Stimulated activated CD8-positive, alpha-beta memory T cell treated with anti-CD3 and anti-CD28 coated beads, Interleukin-15, amount 100 ng/mL, for 4 hours (primary cell): ENCODE data around the gene LACTB.

Experiments
- DNase-seq, 2 donors: peaks; one replicate each; pipeline ENCODE4 v3.0.0-alpha.2; 2020; ENCODE audit warnings: low read depth in 2 of 2

Gene LACTB

DNA sequence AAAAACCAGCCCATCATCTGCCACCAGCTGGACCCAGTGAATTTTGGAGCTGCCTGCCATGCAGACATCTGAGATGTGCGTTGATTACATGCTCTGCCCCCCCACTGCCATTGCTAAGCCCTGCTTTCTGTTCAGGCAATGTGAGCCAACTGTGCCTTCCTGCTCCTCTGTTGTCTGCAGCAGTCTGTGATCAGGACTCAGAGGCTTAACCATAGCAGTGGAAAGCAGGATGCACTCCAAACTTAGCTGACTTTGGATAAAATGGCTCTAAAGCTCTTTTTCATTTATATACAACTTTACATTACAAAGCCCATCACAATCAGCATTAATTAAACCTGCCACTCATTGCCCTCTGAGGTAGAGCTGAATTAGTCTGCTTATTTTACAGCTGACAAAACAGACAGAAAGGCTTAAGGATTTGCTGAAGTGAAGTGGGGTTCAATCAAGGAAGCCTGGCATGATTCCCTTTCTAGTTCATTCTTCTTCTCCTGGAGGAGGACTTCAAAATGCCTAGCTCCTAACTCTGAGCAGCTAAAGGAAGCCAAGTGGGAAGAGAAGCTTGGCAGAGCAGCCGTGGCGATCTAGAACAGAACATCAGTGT lies 51.3 kb downstream of the LACTB start:
- no peak for DNase-seq

DNA sequence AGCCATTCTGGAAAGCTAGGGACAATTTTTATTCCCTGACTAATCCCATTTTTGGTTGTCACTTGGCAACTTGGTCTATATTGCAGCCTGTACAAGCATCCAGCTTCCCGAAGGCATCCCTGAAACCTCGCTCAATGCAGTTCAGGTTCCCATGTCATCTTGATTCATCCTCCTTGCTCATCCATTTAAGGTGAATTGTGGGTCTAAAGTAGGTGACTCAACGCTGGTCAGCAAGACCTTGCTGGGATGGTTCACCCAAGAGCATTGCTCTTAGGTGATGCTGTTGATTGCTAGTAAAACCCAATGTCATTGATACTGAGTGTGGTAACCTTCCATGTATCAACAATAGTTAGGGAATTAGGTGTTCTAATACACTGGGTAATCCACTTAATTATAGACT lies 54.6 kb downstream of the LACTB start:
- no peak for DNase-seq

DNA sequence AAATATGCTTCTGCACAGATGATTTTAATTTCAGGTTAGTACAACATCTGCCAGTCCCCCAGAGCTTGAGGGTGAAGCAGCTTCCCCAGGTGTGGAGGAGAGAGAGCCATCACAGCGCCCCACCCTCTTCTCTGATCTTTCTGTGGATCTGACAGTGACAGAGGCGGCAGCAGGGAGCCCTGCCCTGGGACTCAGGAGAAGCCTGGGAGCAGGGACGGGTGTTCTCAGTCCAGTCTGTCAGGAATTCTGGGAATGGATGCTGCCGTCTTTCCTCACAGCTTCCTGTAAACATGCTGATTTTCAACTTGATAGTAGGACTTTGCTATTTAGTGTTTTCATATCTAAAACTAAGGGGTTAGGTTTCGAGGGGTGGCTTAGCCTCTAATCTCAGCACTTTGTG lies 56.4 kb downstream of the LACTB start:
- no peak for DNase-seq

DNA sequence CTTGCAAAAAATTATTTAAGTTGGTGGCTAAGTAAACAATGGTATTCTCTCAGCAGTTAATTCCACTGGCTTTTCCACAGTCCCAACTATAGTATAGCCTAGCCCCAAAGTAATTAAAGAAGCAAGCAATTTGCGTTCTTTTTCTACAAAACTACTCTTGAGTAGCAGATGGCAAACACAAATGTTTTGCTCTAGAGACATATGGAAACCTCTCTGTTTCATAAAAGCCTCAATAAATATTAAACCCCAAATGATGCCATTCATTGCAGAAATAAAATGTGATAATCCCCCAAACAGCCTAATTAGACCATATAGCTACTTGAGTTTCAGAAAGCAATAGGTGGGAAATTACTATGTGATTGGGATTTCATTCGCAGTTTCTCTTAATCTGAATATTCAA lies 59.1 kb downstream of the LACTB start:
- DNase-seq, result no peak

DNA sequence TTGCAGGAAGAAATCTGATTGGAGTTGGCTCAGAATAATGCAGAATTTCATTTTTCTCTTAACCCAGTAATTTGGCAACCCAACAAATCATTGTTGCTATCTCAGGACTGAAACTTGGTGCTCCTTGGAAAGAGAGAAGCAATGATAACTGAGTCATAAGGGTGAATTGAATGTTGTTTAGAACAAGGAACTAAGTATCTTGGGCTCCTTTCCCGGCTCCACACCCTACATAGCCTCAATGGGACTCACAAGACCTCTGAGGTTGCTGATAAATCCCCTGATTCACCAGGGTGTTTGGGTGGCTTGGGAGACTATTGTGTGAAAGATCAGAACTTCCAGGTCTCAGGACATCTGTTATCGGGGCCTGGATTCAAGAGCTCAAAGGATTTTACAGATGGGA lies 60.0 kb downstream of the LACTB start:
- DNase-seq, result no peak

DNA sequence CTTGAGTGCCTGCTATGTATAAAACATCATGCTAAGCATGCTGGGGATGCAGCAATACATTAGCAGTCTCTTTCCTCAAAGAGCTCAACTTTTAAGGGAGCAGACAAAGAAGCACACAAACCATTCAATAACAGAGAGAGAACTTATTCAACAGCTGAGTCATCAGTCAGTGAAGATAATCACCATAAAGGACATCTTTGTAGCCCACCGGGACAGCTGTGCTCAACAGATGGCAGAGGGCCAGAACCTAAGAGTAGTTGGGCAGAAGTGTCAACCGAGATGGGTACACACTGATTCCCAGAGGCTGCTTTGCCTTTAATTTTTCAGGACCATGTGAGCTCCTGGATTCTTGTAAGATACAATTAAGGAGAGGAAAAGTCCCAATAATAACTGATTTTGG lies 63.5 kb downstream of the LACTB start:
- no peak for DNase-seq

DNA sequence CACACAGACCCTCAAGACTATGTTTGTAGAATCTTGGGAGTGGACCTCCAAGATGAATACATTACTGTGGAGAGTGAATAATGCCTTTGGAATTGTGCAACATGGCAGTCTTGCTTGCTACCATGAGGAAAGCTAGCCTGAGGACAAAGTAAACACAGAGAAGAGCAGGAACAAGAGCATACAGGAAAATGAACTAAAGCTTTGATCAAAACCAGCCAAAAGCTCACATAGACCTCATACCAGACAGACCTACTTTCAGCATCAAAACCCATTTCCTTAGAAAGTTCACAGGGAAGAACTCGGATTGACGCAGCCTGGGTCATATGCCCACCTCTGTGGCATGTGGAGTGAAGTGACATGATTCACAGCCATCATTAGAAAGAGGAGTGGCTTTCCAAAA lies 64.4 kb downstream of the LACTB start:
- no peak for DNase-seq

DNA sequence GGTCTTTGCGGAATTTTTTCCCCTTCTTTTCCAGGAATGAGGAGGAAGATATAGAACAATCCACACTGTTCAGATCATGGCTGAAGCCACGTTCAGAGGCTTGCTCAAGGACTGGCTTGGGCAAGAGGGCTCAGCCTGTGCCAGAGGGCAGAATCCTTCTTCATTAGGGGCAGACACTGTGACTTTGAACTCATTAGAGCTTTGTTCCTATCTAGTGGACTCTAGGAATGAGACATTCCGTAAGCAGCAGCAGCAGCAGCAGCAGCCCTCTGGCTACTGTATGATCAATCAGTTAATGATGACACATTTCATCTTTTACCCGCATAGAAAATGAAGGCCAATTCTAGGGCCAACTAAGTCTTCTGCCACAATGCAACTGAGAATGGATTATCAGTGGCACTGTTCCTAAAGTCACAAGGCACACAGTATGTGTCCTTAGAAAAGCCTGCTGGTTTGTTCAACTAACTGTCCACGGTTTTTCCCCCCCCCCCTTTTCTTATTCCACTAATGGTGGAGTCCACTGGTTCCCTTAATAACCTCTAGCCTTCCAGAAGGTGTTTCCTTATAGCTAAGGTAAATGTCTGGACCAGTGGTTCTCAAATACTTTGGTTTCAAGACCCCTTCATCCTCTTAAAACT lies 66.0 kb downstream of the LACTB start:
- DNase-seq, result no peak

DNA sequence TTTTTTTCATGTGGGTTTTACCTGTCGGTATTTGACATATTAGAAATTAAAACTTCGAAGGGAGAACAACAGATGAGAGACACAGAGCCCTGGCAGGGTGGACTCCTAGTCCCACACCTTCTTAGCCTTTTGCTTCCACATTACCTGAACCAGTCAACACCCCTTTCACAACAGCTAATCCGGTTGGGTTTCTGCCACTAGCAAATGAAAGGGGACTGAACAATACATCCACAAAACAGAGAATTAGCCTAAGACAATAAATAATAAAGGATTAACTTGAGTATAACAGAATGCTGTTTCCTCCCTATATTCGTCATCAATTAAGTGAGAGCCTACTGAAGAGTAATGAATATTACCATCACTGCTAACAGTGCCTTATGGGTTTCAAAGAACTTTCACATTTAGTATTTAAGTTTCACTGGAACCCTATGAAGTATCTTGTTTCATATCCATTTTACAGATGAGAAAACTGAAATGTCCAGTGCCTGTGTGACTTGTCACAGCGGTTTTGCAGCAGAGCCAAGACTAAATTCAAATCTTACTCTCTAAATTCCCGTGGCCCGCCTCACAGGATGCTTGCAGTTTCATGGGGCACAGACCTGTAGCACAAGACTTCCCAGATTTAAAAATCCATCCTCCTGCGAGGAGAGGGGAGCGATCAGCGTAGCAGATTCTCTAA lies 66.7 kb downstream of the LACTB start:
- DNase-seq, result no peak

DNA sequence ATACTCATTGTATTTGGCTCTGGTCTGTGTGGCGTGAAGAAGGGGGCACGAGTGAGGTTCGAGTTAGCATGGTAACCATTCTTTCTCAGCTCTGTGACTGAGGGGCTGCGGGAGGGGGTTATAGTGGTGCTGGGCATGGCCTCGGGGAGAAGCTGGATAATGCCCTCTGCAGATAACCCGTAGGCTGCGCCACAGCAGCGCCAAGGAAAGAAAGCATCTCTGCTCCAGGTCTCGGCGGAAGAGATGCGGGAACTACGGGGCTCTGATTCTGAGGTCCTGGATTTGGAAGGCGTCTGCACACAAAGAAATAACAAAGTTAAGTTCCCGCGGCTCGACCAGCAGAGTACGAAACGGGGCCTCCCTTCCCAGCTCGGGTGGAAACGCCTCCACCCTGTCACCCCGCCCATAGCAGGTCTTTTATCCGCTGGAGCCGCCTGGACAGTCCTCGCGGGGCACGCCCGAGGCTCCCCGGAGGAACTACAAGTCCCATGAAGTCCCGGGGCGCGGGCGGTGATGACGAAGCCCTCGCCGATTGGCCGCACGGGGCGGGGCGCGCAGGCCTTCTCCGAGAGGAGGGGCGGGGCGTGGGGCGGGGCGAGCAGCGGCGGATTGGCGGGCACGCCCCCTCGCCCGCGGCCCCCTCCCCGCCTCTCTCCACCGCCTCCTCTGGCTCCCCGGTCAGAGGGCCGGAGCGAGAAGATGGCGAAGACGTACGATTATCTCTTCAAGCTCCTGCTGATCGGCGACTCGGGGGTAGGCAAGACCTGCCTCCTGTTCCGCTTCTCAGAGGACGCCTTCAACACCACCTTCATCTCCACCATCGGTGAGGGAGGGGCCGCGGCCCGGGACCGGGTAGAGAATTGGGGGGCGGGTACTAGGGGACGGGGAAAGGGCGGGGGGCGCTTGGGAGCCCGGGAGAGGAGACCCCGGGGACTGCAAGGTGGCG lies 67.5 kb downstream of the LACTB start, which contains the start of gene RAB8B:
TSS of gene RAB8B (plus strand) at position 681 of the 946 bp plus-strand sequence. CDS start at position 700, 19 bp downstream.
- peak; percentile 95 to 97 for DNase-seq

DNA sequence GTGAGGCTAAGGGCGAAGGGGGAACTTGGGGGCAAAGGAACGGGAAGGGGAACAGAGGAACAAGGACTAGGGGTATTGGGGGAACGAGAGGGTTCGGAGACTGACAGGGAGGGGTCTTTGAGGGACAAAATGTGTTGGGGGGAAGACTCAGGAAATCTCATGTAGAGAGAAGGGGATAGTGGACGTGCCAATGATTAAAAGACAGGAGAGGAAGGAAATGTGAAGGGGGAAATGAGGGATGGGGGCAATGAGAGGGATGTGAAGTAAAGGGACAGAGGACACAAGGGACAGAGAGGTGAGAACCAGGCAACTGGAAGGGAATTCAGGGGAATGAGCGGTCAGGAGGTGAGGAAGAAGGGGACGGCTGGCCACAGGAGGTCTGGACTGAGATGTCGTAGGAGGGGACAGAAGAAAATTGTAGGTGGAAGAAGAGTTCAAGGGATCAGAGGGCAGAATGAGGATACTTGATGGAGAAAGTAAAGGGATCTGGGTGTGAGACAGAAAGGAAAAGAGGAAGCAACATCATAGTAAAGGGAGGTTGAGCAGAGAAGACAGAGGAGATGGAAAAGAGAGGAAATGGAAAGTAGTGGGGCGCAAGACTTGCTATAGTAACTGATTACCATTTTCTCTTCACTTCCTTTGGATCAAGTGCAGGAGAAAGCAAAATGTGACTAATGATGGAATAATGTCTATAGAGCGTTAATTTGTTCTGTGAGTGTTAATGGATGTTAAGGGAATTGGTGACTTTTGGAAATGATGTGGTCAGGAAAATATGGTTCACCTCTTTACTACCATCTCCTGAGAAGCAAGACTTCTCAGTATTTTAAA lies 68.5 kb downstream of the LACTB start:
- DNase-seq, result no peak

DNA sequence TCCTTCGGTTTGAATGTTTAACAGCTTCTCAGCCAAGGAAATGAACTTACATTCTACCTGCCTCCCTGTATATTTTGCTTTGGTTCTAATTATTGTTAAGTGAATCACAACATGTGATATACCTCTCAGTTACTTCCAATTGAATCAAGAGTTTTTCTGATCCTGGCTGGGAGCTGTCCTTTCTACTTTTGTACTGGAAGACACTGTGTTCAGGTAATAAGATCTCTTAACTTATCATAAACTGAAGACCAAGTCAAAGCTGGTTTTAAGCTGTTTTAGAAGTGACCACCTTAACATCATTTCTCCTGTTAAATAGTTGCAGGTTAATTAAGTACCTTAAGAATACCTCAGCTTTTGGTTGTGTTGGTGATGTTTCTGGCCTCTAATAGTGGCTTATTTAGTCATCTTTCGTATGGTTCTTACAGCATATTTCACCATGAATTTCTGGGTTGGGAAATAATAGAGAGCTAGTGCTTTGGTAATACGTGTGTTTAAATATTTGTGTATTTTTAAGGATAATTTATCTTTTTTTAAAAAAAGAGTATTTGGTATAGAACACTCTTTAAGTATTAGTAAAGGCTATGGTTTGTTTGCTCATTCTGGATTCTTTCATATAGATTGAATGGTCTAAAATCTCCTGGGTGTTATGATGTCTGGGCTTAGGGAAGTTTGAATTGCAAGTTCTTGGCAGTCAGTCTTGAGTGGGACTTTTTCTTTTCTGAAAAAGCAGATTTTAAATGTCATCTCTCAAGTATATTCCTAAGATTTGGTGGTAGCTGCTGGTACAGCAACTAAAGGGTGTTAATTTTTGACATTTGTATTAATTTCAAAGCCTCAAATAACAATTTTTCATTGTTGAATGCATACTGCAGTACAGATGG lies 69.3 kb downstream of the LACTB start:
- no peak for DNase-seq
